LNCaP clone FGC (cell line): ENCODE measurements around the gene ATXN1.
"Not testable (repeated sequence)": the region's sequence is repeated elsewhere in the genome, so short reads cannot be mapped to it uniquely, and the experiment has no call there.

Experiments used
- DNase-seq: peaks from one replicate; pipeline ENCODE4 v3.0.0-alpha.2; 2011; ENCODE audit warnings: low read depth
- H3K4me3 ChIP-seq: 2 replicates; pipeline ENCODE4 v1.5.1; 2011; ENCODE audit warnings: mild to moderate bottlenecking, low read depth, low read length, control low read depth
- CTCF ChIP-seq: IDR thresholded peaks from 2 replicates; pipeline ENCODE4 v1.5.1; 2012; ENCODE audit warnings: mild to moderate bottlenecking; ENCODE audit not compliant: control insufficient read depth, insufficient read depth; ENCODE audit errors: extremely low read depth

Gene ATXN1

GRCh38 chr6:16540804-16541752 lies 220.2 kb downstream of the ATXN1 start:
- no peak overlapping the region for H3K4me3 ChIP-seq
- no peak for DNase-seq
- TF ChIP-seq CTCF: no peak

- DNase-seq, H3K4me3 ChIP-seq: not testable (repeated sequence)
Measured at GRCh38 chr6:16540383-16540782, 220.9 kb downstream of the ATXN1 start.

GRCh38 chr6:16539086-16539931 lies 222.0 kb downstream of the ATXN1 start:
- DNase-seq: no peak
- no peak overlapping the region for H3K4me3 ChIP-seq
- TF ChIP-seq CTCF: no peak

- no peak for TF ChIP-seq CTCF
- H3K4me3 ChIP-seq: no peak overlapping the region
- no peak for DNase-seq
Measured at GRCh38 chr6:16535564-16535963, 225.7 kb downstream of the ATXN1 start.

GRCh38 chr6:16533721-16534136 lies 227.5 kb downstream of the ATXN1 start:
- no peak overlapping the region for H3K4me3 ChIP-seq
- no peak for TF ChIP-seq CTCF
- DNase-seq: no peak

GRCh38 chr6:16533210-16533609 lies 228.1 kb downstream of the ATXN1 start:
- no peak for TF ChIP-seq CTCF
- DNase-seq: no peak
- H3K4me3 ChIP-seq: no peak overlapping the region

- no peak for DNase-seq
- no peak overlapping the region for H3K4me3 ChIP-seq
- TF ChIP-seq CTCF: no peak
Measured at GRCh38 chr6:16527691-16528090, 233.6 kb downstream of the ATXN1 start.
